ENCODE data around the gene SMIM36. TPM values are rescaled to one million over a fixed set of nuclear protein-coding genes. Genes with fewer than 3 reads are reported as not detected.
A peak's percentile ranks its signal among the peaks of the same experiment; 100 is the strongest.

SMIM36 gene
- total RNA-seq, 1 donor from 2014 or later: not detected

GRCh38 chr17:55458287-55458900 is 52.9 kb downstream of the SMIM36 start:
- DNase-seq (ENCODE audit: low read depth) (no peak), FAIRE-seq (no peak)
- no peaks in the 10 kb centered on the region for H3K36me3 ChIP-seq (ENCODE audit: control insufficient read depth, insufficient read depth, low read length)
- no peak overlapping the region for H3K4me3 ChIP-seq (ENCODE audit: low read depth, low read length)
- H3K27me3 ChIP-seq (ENCODE audit: control insufficient read depth, insufficient read depth, low read length): no peaks in the 10 kb centered on the region
- no peak for TF ChIP-seq CTCF (IDR thresholded peaks at IDR 0.05; ENCODE audit: insufficient read depth, low read length, severe bottlenecking)

- FAIRE-seq (no peak), DNase-seq (ENCODE audit: low read depth) (no peak)
- TF ChIP-seq CTCF (IDR thresholded peaks at IDR 0.05; ENCODE audit: insufficient read depth, low read length, severe bottlenecking): no peak
- H3K27me3 ChIP-seq (ENCODE audit: control insufficient read depth, insufficient read depth, low read length): no peaks in the 10 kb centered on the region
- H3K4me3 ChIP-seq (ENCODE audit: low read depth, low read length): no peak overlapping the region
- H3K36me3 ChIP-seq (ENCODE audit: control insufficient read depth, insufficient read depth, low read length): no peaks in the 10 kb centered on the region
These were observed 54.7 kb downstream of the SMIM36 start for GRCh38 chr17:55456307-55457240.

- FAIRE-seq (no peak), DNase-seq (ENCODE audit: low read depth) (peak; percentile 90)
- Histone ChIP-seq H3K36me3 (ENCODE audit: control insufficient read depth, insufficient read depth, low read length) (no peaks in the 10 kb centered on the region), H3K4me3 (ENCODE audit: low read depth, low read length) (no peak overlapping the region), H3K27me3 (ENCODE audit: control insufficient read depth, insufficient read depth, low read length) (no peaks in the 10 kb centered on the region)
- TF ChIP-seq CTCF (IDR thresholded peaks at IDR 0.05; ENCODE audit: insufficient read depth, low read length, severe bottlenecking): no peak
These were observed 56.3 kb downstream of the SMIM36 start for GRCh38 chr17:55454906-55455474.

- no peak for FAIRE-seq
- no peak for DNase-seq (ENCODE audit: low read depth)
- no peak overlapping the region for H3K4me3 ChIP-seq (ENCODE audit: low read depth, low read length)
- H3K27me3 ChIP-seq (ENCODE audit: control insufficient read depth, insufficient read depth, low read length): no peaks in the 10 kb centered on the region
- no peak for TF ChIP-seq CTCF (IDR thresholded peaks at IDR 0.05; ENCODE audit: insufficient read depth, low read length, severe bottlenecking)
- no peaks in the 10 kb centered on the region for H3K36me3 ChIP-seq (ENCODE audit: control insufficient read depth, insufficient read depth, low read length)
These were observed 57.3 kb downstream of the SMIM36 start for GRCh38 chr17:55453839-55454557.

GRCh38 chr17:55452139-55452790 is 59.0 kb downstream of the SMIM36 start:
- DNase-seq (ENCODE audit: low read depth): peak; percentile 62
- Histone ChIP-seq H3K27me3 (ENCODE audit: control insufficient read depth, insufficient read depth, low read length) (no peaks in the 10 kb centered on the region), H3K4me3 (ENCODE audit: low read depth, low read length) (no peak overlapping the region), H3K36me3 (ENCODE audit: control insufficient read depth, insufficient read depth, low read length) (no peaks in the 10 kb centered on the region)
- no peak for FAIRE-seq
- TF ChIP-seq CTCF (IDR thresholded peaks at IDR 0.05; ENCODE audit: insufficient read depth, low read length, severe bottlenecking): no peak

Data from bronchial epithelial cell (primary cell).